Activated B cell treated with CpG ODN at 0.5 μM for 24 hours (primary cell): ENCODE measurements around the gene TECTA. TPM values are rescaled to one million over a fixed set of nuclear protein-coding genes. Genes with fewer than 3 reads are reported as not detected.
"Not testable (repeated sequence)": the region's sequence is repeated elsewhere in the genome, so short reads cannot be mapped to it uniquely, and the experiment has no call there.

Source experiments
- ATAC-seq: fragments of 200-7000 bp; cut with Tn5 transposase; one replicate; pipeline ENCODE4 v1.10.0; 2021; ENCODE audit warnings: low read depth, mild to moderate bottlenecking, moderate library complexity
- CTCF ChIA-PET: fragments of 350-600 bp; sonication (Branson Sonifier 250); formaldehyde crosslinking; loops from one replicate; lab custom pipeline; 2021; ENCODE audit warnings: antibody characterized with exemption; lab: Charles Lee
- POLR2A ChIA-PET: fragments of 350-600 bp; sonication (Branson Sonifier 250); formaldehyde crosslinking; loops from one replicate; lab custom pipeline; 2021; ENCODE audit warnings: antibody characterized with exemption; lab: Charles Lee
- DNase-seq: peaks from one replicate; pipeline ENCODE4 v3.0.0; 2022
- H3K27ac Mint-ChIP-seq: one replicate; pipeline ENCODE4 v1.8.0; 2020; ENCODE audit warnings: mixed read lengths
- H3K27me3 Mint-ChIP-seq: one replicate; pipeline ENCODE4 v1.8.0; 2021; ENCODE audit warnings: mixed read lengths
- H3K36me3 Mint-ChIP-seq: one replicate; pipeline ENCODE4 v1.8.0; 2021; ENCODE audit warnings: low read depth, mixed read lengths
- H3K4me1 Mint-ChIP-seq: one replicate; pipeline ENCODE4 v1.8.0; 2021; ENCODE audit warnings: mixed read lengths
- H3K4me3 Mint-ChIP-seq: one replicate; pipeline ENCODE4 v1.8.0; 2020; ENCODE audit warnings: mild to moderate bottlenecking, mixed read lengths
- H3K9me3 Mint-ChIP-seq: one replicate; pipeline ENCODE4 v1.8.0; 2020; ENCODE audit warnings: mixed read lengths
- CTCF ChIP-seq: fragments of 200-600 bp; IDR thresholded peaks from one replicate; pipeline ENCODE4 v1.8.0; 2022; ENCODE audit warnings: antibody characterized with exemption, mild to moderate bottlenecking
- intact Hi-C: fragments of 100-400 bp; cut with micrococcal nuclease; formaldehyde crosslinking; loops from one replicate; pipeline ENCODE4 v1.15.1; 2024
- total RNA-seq: library from RNA; stranded (reverse); gene quantifications from 2 replicates; pipeline ENCODE4 v1.2.3, GENCODE V29; 2022

Gene TECTA
- total RNA-seq, 1 donor from 2014 or later: 0.24 TPM

- H3K27ac Mint-ChIP-seq: no peak overlapping the region
- ChIA-PET CTCF (no interaction called here), POLR2A (no interaction called here)
- no peak for TF ChIP-seq CTCF
- peaks cover 15% of the 10 kb centered on the region for H3K27me3 Mint-ChIP-seq
- DNase-seq (no peak), ATAC-seq (no peak)
- H3K9me3 Mint-ChIP-seq: no peaks in the 10 kb centered on the region
- no peak overlapping the region for H3K4me3 Mint-ChIP-seq
- H3K36me3 Mint-ChIP-seq: no peaks in the 10 kb centered on the region
- intact Hi-C loops: no loop called here
- no peaks in the 10 kb centered on the region for H3K4me1 Mint-ChIP-seq
Measured at GRCh38 chr11:121113611-121114010, 12.6 kb downstream of the TECTA start.

GRCh38 chr11:121115024-121115423 lies 14.0 kb downstream of the TECTA start:
- CTCF ChIA-PET: not testable (repeated sequence)

GRCh38 chr11:121117788-121118187 lies 16.7 kb downstream of the TECTA start:
- Mint-ChIP-seq H3K4me3 (no peak overlapping the region), H3K4me1 (no peaks in the 10 kb centered on the region), H3K9me3 (peaks cover 6% of the 10 kb centered on the region), H3K27ac (no peak overlapping the region), H3K27me3 (peaks cover under 1% of the 10 kb centered on the region), H3K36me3 (no peaks in the 10 kb centered on the region)
- intact Hi-C loops: no loop called here
- ChIA-PET POLR2A (no interaction called here), CTCF (no interaction called here)
- ATAC-seq (no peak), DNase-seq (no peak)
- TF ChIP-seq CTCF: no peak

More at GRCh38 chr11:121115024-121115423, 14.0 kb downstream of the TECTA start:
- POLR2A ChIA-PET, H3K4me3 Mint-ChIP-seq, DNase-seq, H3K4me1 Mint-ChIP-seq, H3K9me3 Mint-ChIP-seq, H3K36me3 Mint-ChIP-seq, intact Hi-C loops, H3K27ac Mint-ChIP-seq, ATAC-seq: not testable (repeated sequence)
- peaks cover 15% of the 10 kb centered on the region for H3K27me3 Mint-ChIP-seq

- Mint-ChIP-seq H3K9me3 (peaks cover 11% of the 10 kb centered on the region), H3K27me3 (peaks cover 3% of the 10 kb centered on the region), H3K4me1 (no peaks in the 10 kb centered on the region), H3K27ac (no peak overlapping the region), H3K4me3 (no peak overlapping the region), H3K36me3 (no peaks in the 10 kb centered on the region)
- intact Hi-C loops: no loop called here
- ChIA-PET POLR2A (no interaction called here), CTCF (interaction anchor here (0.9 to 1.3 kb wide), 2 partner anchors 14 to 472 kb away, joined by 3 read pairs; no protein-coding TSS in a partner anchor)
- TF ChIP-seq CTCF: no peak
- DNase-seq: no peak
- no peak for ATAC-seq
Measured at GRCh38 chr11:121119440-121119839, 18.4 kb downstream of the TECTA start.

- TF ChIP-seq CTCF: no peak
- intact Hi-C loops: no loop called here
- CTCF ChIA-PET: no interaction called here
- H3K27ac Mint-ChIP-seq: no peak overlapping the region
- DNase-seq (no peak), ATAC-seq (no peak)
- H3K27me3 Mint-ChIP-seq: peaks cover 3% of the 10 kb centered on the region
- H3K9me3 Mint-ChIP-seq: peaks cover 11% of the 10 kb centered on the region
- no peaks in the 10 kb centered on the region for H3K4me1 Mint-ChIP-seq
- H3K36me3 Mint-ChIP-seq: no peaks in the 10 kb centered on the region
- POLR2A ChIA-PET: no interaction called here
- H3K4me3 Mint-ChIP-seq: no peak overlapping the region
Measured at GRCh38 chr11:121122328-121122727, 21.3 kb downstream of the TECTA start.

- ATAC-seq: no peak
- H3K4me1 Mint-ChIP-seq: no peaks in the 10 kb centered on the region
- intact Hi-C loops: no loop called here
- TF ChIP-seq CTCF: no peak
- H3K4me3 Mint-ChIP-seq: no peak overlapping the region
- ChIA-PET POLR2A (no interaction called here), CTCF (no interaction called here)
- peaks cover 11% of the 10 kb centered on the region for H3K9me3 Mint-ChIP-seq
- no peaks in the 10 kb centered on the region for H3K36me3 Mint-ChIP-seq
- DNase-seq: no peak
- peaks cover 3% of the 10 kb centered on the region for H3K27me3 Mint-ChIP-seq
- no peak overlapping the region for H3K27ac Mint-ChIP-seq
Measured at GRCh38 chr11:121123496-121124069, 22.5 kb downstream of the TECTA start.
